ENCODE results near the gene WNT3A. TPM values are rescaled to one million over a fixed set of nuclear protein-coding genes. Genes with fewer than 3 reads are reported as not detected.

Gene WNT3A
- total RNA-seq, 2 donors from 2014 or later = not detected

GRCh38 chr1:228009828-228010775 is 3.3 kb downstream of the WNT3A start:
- no peak for TF ChIP-seq CTCF (IDR thresholded peaks at IDR 0.05)
- Histone ChIP-seq H3K9me3 (no peaks in the 10 kb centered on the region), H3K36me3 (no peaks in the 10 kb centered on the region), H3K27me3 (replicated peaks; ENCODE audit: insufficient read depth) (peaks cover 12% of the 10 kb centered on the region), H3K27ac (no peak overlapping the region), H3K4me3 (no peak overlapping the region), H3K4me1 (ENCODE audit: control insufficient read depth in 1 of 2, low read depth in 2 of 2) (peaks cover 0 to 4% of the 10 kb centered on the region in 2 donors)
- ATAC-seq (ENCODE audit: insufficient number of reproducible peaks, low FRiP score, low read depth) (no peak), DNase-seq (ENCODE audit: low spot score) (no peak)

DNA sequence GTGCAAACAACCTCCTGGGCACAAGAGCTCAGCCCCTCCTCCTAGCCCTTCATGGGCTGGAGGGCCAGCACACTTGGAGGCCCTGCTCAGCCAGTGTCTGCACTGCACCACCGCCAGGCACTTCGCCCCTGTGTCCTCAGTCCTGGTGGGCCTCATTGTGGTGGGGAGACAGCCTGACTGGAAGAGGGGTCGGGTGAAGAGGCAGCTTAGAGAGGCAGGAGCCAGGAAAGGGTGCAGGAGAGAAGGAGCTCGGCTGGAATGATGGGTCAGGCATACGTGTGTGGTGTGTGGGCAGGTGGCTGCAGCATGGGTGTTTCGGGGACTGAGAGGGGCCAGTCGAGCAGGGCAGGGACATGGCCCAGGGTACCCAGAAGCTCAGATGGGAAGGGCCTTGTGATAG is 4.1 kb downstream of the WNT3A start:
- Histone ChIP-seq H3K9me3 (no peaks in the 10 kb centered on the region), H3K4me1 (ENCODE audit: control insufficient read depth in 1 of 2, low read depth in 2 of 2) (peaks cover 0 to 4% of the 10 kb centered on the region in 2 donors), H3K27ac (no peak overlapping the region), H3K36me3 (no peaks in the 10 kb centered on the region), H3K4me3 (no peak overlapping the region), H3K27me3 (replicated peaks; ENCODE audit: insufficient read depth) (peaks cover 3% of the 10 kb centered on the region)
- DNase-seq (ENCODE audit: low spot score) (no peak), ATAC-seq (ENCODE audit: insufficient number of reproducible peaks, low FRiP score, low read depth) (no peak)
- no peak for TF ChIP-seq CTCF (IDR thresholded peaks at IDR 0.05)

- H3K9me3 ChIP-seq = no peaks in the 10 kb centered on the region
- H3K4me3 ChIP-seq = no peak overlapping the region
- no peaks in the 10 kb centered on the region for H3K36me3 ChIP-seq
- H3K4me1 ChIP-seq (ENCODE audit: control insufficient read depth in 1 of 2, low read depth in 2 of 2) = peaks cover 0 to 4% of the 10 kb centered on the region in 2 donors
- ATAC-seq (ENCODE audit: insufficient number of reproducible peaks, low FRiP score, low read depth) = no peak
- H3K27me3 ChIP-seq (replicated peaks; ENCODE audit: insufficient read depth) = no peaks in the 10 kb centered on the region
- no peak for DNase-seq (ENCODE audit: low spot score)
- no peak overlapping the region for H3K27ac ChIP-seq
- TF ChIP-seq CTCF (IDR thresholded peaks at IDR 0.05) = no peak
Observed at GRCh38 chr1:228011721-228012311, 5.0 kb downstream of the WNT3A start.

GRCh38 chr1:228012555-228012954 is 5.8 kb downstream of the WNT3A start:
- Histone ChIP-seq H3K27ac (no peak overlapping the region), H3K36me3 (no peaks in the 10 kb centered on the region), H3K4me1 (ENCODE audit: control insufficient read depth in 1 of 2, low read depth in 2 of 2) (no peaks in the 10 kb centered on the region), H3K9me3 (no peaks in the 10 kb centered on the region), H3K4me3 (no peak overlapping the region), H3K27me3 (replicated peaks; ENCODE audit: insufficient read depth) (no peaks in the 10 kb centered on the region)
- no peak for ATAC-seq (ENCODE audit: insufficient number of reproducible peaks, low FRiP score, low read depth)
- DNase-seq (ENCODE audit: low spot score) = no peak
- no peak for TF ChIP-seq CTCF (IDR thresholded peaks at IDR 0.05)

DNA sequence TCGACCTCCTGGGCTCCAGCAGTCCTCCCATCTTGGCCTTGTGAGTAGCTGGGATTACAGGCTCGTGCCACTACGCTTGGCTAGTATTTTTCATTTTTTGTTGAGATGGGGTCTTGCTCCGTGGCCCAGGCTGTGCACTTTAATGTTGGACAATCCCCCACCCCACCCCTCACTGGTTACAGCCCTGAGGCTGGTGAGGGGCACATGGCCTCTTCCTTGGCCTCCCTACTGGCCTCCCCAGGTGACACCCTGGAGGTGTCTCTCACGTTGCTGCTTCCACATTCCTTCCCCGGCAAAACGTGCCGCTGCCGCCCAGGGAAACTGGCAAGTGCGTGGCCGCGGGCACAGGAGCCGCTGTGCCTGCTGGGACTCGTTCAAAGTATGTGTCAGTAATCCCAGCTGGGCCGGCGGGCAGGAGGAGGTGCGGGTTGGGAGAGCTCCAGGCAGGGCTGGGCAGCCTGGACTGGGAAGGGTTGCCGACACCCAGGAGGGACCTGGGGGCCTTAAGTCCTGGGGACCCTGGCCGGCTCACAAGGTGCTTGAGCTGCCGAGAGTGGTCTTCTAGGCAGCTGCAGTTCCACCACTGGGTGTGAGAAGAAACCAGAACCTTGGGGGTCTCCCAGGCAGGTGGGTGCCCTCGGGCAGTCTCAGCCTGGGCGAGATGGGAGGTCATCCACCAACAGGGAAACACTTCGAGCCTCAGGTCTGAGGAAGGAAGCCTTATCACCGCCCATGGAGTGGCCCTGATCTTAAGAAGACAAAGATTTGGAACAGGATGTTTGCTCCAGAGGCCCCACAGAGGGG is 6.5 kb downstream of the WNT3A start:
- Histone ChIP-seq H3K9me3 (no peaks in the 10 kb centered on the region), H3K27me3 (replicated peaks; ENCODE audit: insufficient read depth) (no peaks in the 10 kb centered on the region), H3K36me3 (no peaks in the 10 kb centered on the region), H3K27ac (no peak overlapping the region), H3K4me1 (ENCODE audit: control insufficient read depth in 1 of 2, low read depth in 2 of 2) (no peaks in the 10 kb centered on the region), H3K4me3 (no peak overlapping the region)
- DNase-seq (ENCODE audit: low spot score) = no peak
- no peak for ATAC-seq (ENCODE audit: insufficient number of reproducible peaks, low FRiP score, low read depth)
- no peak for TF ChIP-seq CTCF (IDR thresholded peaks at IDR 0.05)
